ENCODE measurements around the gene TSFM. TPM values are rescaled to one million over a fixed set of nuclear protein-coding genes. Genes with fewer than 3 reads are reported as not detected.

Gene TSFM
- polyA plus RNA-seq, 3 donors = 4.5 to 22.6 (median 21.8) TPM

DNA sequence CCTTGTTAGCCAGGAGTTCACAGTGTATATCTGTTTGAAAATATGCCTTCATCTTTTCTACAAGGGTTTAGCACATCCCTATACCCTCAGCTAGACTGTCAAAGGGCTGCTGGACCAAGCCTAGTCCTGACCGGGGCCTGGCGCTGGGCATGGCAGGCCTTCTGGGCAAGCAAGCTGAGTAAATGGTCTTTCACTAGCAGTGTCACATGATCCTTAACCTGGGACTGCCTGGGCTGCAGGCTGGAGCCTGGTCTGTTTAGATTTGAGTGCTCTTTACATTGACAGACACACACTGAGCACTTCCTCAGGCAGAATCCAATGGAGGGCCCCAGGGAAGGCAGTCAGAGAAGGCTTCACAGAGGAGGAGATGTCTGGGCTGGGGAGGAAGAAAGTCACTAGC, 42.9 kb downstream of the TSFM start:
- no peak overlapping the region for H3K27ac ChIP-seq (ENCODE audit: low read depth in 1 of 2, low read length in 2 of 2)
- peaks cover 9 to 11% of the 10 kb centered on the region in 2 donors for H3K4me1 ChIP-seq (ENCODE audit: control insufficient read depth in 1 of 2, insufficient read depth in 2 of 2, low read length in 2 of 2)
- H3K27me3 Mint-ChIP-seq (ENCODE audit: low read depth in 3 of 3) = peaks cover 0 to 3% (median 1%) of the 10 kb centered on the region in 3 donors
- H3K79me2 ChIP-seq (ENCODE audit: insufficient read depth, low read length) = peaks cover 37% of the 10 kb centered on the region
- H3K27ac Mint-ChIP-seq = peak overlapping the region in 1 of 7 donors; percentile 54
- no peak overlapping the region for H3K4me3 ChIP-seq (replicated peaks in 1 of 3; ENCODE audit: low read depth in 2 of 3, low read length in 3 of 3)
- H3K9ac ChIP-seq (ENCODE audit: insufficient read depth, low read length, poor library complexity, severe bottlenecking) = no peak overlapping the region
- H3K36me3 ChIP-seq (replicated peaks in 1 of 2; ENCODE audit: control insufficient read depth in 1 of 2, insufficient read depth in 2 of 2, low read length in 2 of 2) = peaks cover 89 to 98% of the 10 kb centered on the region in 2 donors
- no peak for DNase-seq
- no peaks in the 10 kb centered on the region for H3K27me3 ChIP-seq (ENCODE audit: control insufficient read depth in 2 of 2, insufficient read depth in 2 of 2, low read length in 2 of 2)
- H3K9me3 Mint-ChIP-seq = no peaks in the 10 kb centered on the region
- intact Hi-C loops (cut with micrococcal nuclease) = no loop called here
- H3K9me3 ChIP-seq (replicated peaks in 1 of 2; ENCODE audit: control insufficient read depth in 1 of 2, insufficient read depth in 1 of 2, low read length in 2 of 2) = no peaks in the 10 kb centered on the region
- H3K4me1 Mint-ChIP-seq = peaks cover 15% of the 10 kb centered on the region
- WGBS (ENCODE audit: insufficient coverage) = 100% methylated on average over 2 of the region's 2 CpGs
- H4K20me1 ChIP-seq (ENCODE audit: insufficient read depth, low read length) = peaks cover 97% of the 10 kb centered on the region
- peaks cover 88 to 94% of the 10 kb centered on the region in 2 donors for H3K36me3 Mint-ChIP-seq
- H3K4me2 ChIP-seq (replicated peaks; ENCODE audit: extremely low read depth, low read length, poor library complexity, severe bottlenecking) = no peak overlapping the region
- no peak overlapping the region for H2AFZ ChIP-seq (ENCODE audit: insufficient read depth, low read depth, low read length, poor library complexity, severe bottlenecking)
- TF ChIP-seq, protein P1, sequence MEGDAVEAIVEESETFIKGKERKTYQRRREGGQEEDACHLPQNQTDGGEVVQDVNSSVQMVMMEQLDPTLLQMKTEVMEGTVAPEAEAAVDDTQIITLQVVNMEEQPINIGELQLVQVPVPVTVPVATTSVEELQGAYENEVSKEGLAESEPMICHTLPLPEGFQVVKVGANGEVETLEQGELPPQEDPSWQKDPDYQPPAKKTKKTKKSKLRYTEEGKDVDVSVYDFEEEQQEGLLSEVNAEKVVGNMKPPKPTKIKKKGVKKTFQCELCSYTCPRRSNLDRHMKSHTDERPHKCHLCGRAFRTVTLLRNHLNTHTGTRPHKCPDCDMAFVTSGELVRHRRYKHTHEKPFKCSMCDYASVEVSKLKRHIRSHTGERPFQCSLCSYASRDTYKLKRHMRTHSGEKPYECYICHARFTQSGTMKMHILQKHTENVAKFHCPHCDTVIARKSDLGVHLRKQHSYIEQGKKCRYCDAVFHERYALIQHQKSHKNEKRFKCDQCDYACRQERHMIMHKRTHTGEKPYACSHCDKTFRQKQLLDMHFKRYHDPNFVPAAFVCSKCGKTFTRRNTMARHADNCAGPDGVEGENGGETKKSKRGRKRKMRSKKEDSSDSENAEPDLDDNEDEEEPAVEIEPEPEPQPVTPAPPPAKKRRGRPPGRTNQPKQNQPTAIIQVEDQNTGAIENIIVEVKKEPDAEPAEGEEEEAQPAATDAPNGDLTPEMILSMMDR (IDR thresholded peaks at IDR 0.05) = no peak
- H3K4me3 Mint-ChIP-seq = no peak overlapping the region

DNA sequence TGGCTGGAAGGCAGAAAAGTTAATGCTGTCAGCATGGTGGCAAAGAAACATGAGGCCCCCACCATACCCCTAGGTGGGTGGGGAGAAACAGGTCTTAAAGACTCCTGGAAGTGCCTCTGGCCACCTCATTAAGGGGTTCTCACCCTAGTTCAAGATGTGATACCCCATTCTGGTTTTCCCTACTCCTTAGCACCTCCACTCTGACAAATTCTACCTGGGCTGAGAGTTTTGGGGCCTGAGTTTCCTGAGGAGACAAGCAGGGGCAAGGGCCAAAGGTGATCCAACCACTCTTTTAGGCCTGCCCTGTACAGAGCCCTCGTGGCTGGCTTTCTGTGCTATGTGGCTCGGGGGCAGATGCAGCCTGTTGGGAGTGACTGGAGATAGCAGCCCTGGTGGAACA, 43.8 kb downstream of the TSFM start:
- Mint-ChIP-seq H3K4me3 (no peak overlapping the region), H3K27me3 (ENCODE audit: low read depth in 3 of 3) (peaks cover 0 to 3% (median 1%) of the 10 kb centered on the region in 3 donors), H3K27ac (peak overlapping the region in 3 of 7 donors; percentile 10 to 18 (median 17)), H3K36me3 (peaks cover 81 to 86% of the 10 kb centered on the region in 2 donors), H3K9me3 (no peaks in the 10 kb centered on the region), H3K4me1 (peaks cover 19% of the 10 kb centered on the region)
- no peak for DNase-seq
- H3K79me2 ChIP-seq (ENCODE audit: insufficient read depth, low read length) = peaks cover 47% of the 10 kb centered on the region
- no peak overlapping the region for H3K4me3 ChIP-seq (replicated peaks in 1 of 3; ENCODE audit: low read depth in 2 of 3, low read length in 3 of 3)
- H3K27me3 ChIP-seq (ENCODE audit: control insufficient read depth in 2 of 2, insufficient read depth in 2 of 2, low read length in 2 of 2) = no peaks in the 10 kb centered on the region
- intact Hi-C loops (cut with micrococcal nuclease) = no loop called here
- H3K4me2 ChIP-seq (replicated peaks; ENCODE audit: extremely low read depth, low read length, poor library complexity, severe bottlenecking) = no peak overlapping the region
- TF ChIP-seq, protein P1 (IDR thresholded peaks at IDR 0.05) = no peak
- WGBS (ENCODE audit: insufficient coverage) = 100% methylated on average over 2 of the region's 2 CpGs
- H3K36me3 ChIP-seq (replicated peaks in 1 of 2; ENCODE audit: control insufficient read depth in 1 of 2, insufficient read depth in 2 of 2, low read length in 2 of 2) = peaks cover 80 to 88% of the 10 kb centered on the region in 2 donors
- H2AFZ ChIP-seq (ENCODE audit: insufficient read depth, low read depth, low read length, poor library complexity, severe bottlenecking) = no peak overlapping the region
- no peak overlapping the region for H3K9ac ChIP-seq (ENCODE audit: insufficient read depth, low read length, poor library complexity, severe bottlenecking)
- peaks cover 100% of the 10 kb centered on the region for H4K20me1 ChIP-seq (ENCODE audit: insufficient read depth, low read length)
- H3K9me3 ChIP-seq (replicated peaks in 1 of 2; ENCODE audit: control insufficient read depth in 1 of 2, insufficient read depth in 1 of 2, low read length in 2 of 2) = no peaks in the 10 kb centered on the region
- peak overlapping the region in 1 of 2 donors; percentile 45 for H3K27ac ChIP-seq (ENCODE audit: low read depth in 1 of 2, low read length in 2 of 2)
- peaks cover 16 to 19% of the 10 kb centered on the region in 2 donors for H3K4me1 ChIP-seq (ENCODE audit: control insufficient read depth in 1 of 2, insufficient read depth in 2 of 2, low read length in 2 of 2)

All from CD14-positive monocyte (primary cell).